Measurements from ENCODE around the gene RHO. TPM values are rescaled to one million over a fixed set of nuclear protein-coding genes. Genes with fewer than 3 reads are reported as not detected.

The RHO gene
- total and polyA plus RNA-seq, 4 donors = 0.01 TPM; not detected in 3

GRCh38 chr3:129572603-129573002 is 44.2 kb downstream of the RHO start:
- 82 to 89% methylated on average over 18 of the region's 18 CpGs for WGBS, 2 donors
- Histone ChIP-seq H3K36me3 (ENCODE audit: control insufficient read depth in 4 of 4, insufficient read depth in 4 of 4, low read length in 4 of 4) (peaks cover 0 to 77% (median 23%) of the 10 kb centered on the region in 4 donors), H3K4me1 (ENCODE audit: control insufficient read depth in 5 of 5, insufficient read depth in 5 of 5, low read length in 5 of 5) (peaks cover 0 to 7% (median 2%) of the 10 kb centered on the region in 5 donors), H3K9me3 (ENCODE audit: control insufficient read depth in 4 of 4, insufficient read depth in 3 of 4, low read length in 3 of 4) (no peaks in the 10 kb centered on the region), H3K27me3 (ENCODE audit: control insufficient read depth in 3 of 3, insufficient read depth in 3 of 3, low read length in 2 of 3) (no peaks in the 10 kb centered on the region), H3K4me3 (no peak overlapping the region), H3K27ac (ENCODE audit: low read depth in 1 of 2, low read length in 1 of 2) (peak overlapping the region in 1 of 2 donors; percentile 24), H3K9ac (ENCODE audit: insufficient read depth in 1 of 2, low read length in 2 of 2) (no peak overlapping the region)
- TF ChIP-seq CTCF (IDR thresholded peaks at IDR 0.05; ENCODE audit: control extremely low read depth, extremely low read depth) = no peak
- DNase-seq (no peak), ATAC-seq (ENCODE audit: insufficient read depth, low FRiP score) (no peak)

GRCh38 chr3:129573493-129573892 is 45.1 kb downstream of the RHO start:
- Histone ChIP-seq H3K27ac (ENCODE audit: low read depth in 1 of 2, low read length in 1 of 2) (no peak overlapping the region), H3K4me1 (ENCODE audit: control insufficient read depth in 5 of 5, insufficient read depth in 5 of 5, low read length in 5 of 5) (peaks cover 0 to 13% (median 5%) of the 10 kb centered on the region in 5 donors), H3K36me3 (ENCODE audit: control insufficient read depth in 4 of 4, insufficient read depth in 4 of 4, low read length in 4 of 4) (peaks cover 0 to 82% (median 24%) of the 10 kb centered on the region in 4 donors), H3K9ac (ENCODE audit: insufficient read depth in 1 of 2, low read length in 2 of 2) (no peak overlapping the region), H3K4me3 (no peak overlapping the region), H3K27me3 (ENCODE audit: control insufficient read depth in 3 of 3, insufficient read depth in 3 of 3, low read length in 2 of 3) (no peaks in the 10 kb centered on the region), H3K9me3 (ENCODE audit: control insufficient read depth in 4 of 4, insufficient read depth in 3 of 4, low read length in 3 of 4) (no peaks in the 10 kb centered on the region)
- DNase-seq = no peak
- no peak for ATAC-seq (ENCODE audit: insufficient read depth, low FRiP score)
- 92 to 94% methylated on average over 14 of the region's 14 CpGs for WGBS, 2 donors
- TF ChIP-seq CTCF (IDR thresholded peaks at IDR 0.05; ENCODE audit: control extremely low read depth, extremely low read depth) = no peak

GRCh38 chr3:129574206-129574605 is 45.8 kb downstream of the RHO start:
- no peak for ATAC-seq (ENCODE audit: insufficient read depth, low FRiP score)
- peaks cover 0 to 83% (median 22%) of the 10 kb centered on the region in 4 donors for H3K36me3 ChIP-seq (ENCODE audit: control insufficient read depth in 4 of 4, insufficient read depth in 4 of 4, low read length in 4 of 4)
- no peak overlapping the region for H3K27ac ChIP-seq (ENCODE audit: low read depth in 1 of 2, low read length in 1 of 2)

More at GRCh38 chr3:129574206-129574605, 45.8 kb downstream of the RHO start:
- Histone ChIP-seq H3K9ac (ENCODE audit: insufficient read depth in 1 of 2, low read length in 2 of 2) (no peak overlapping the region), H3K9me3 (ENCODE audit: control insufficient read depth in 4 of 4, insufficient read depth in 3 of 4, low read length in 3 of 4) (no peaks in the 10 kb centered on the region), H3K4me3 (no peak overlapping the region), H3K27me3 (ENCODE audit: control insufficient read depth in 3 of 3, insufficient read depth in 3 of 3, low read length in 2 of 3) (no peaks in the 10 kb centered on the region), H3K4me1 (ENCODE audit: control insufficient read depth in 5 of 5, insufficient read depth in 5 of 5, low read length in 5 of 5) (peaks cover 0 to 13% (median 5%) of the 10 kb centered on the region in 5 donors)
- WGBS, 2 donors = 95 to 96% methylated on average over 24 of the region's 24 CpGs
- no peak for DNase-seq
- TF ChIP-seq CTCF (IDR thresholded peaks at IDR 0.05; ENCODE audit: control extremely low read depth, extremely low read depth) = no peak

All from lung (tissue), 12 donors.